ENCODE results near the gene DCUN1D3.
A peak's percentile ranks its signal among the peaks of the same experiment; 100 is the strongest.
"Not testable (repeated sequence)": the region's sequence is repeated elsewhere in the genome, so short reads cannot be mapped to it uniquely, and the experiment has no call there.

Gene DCUN1D3

DNA sequence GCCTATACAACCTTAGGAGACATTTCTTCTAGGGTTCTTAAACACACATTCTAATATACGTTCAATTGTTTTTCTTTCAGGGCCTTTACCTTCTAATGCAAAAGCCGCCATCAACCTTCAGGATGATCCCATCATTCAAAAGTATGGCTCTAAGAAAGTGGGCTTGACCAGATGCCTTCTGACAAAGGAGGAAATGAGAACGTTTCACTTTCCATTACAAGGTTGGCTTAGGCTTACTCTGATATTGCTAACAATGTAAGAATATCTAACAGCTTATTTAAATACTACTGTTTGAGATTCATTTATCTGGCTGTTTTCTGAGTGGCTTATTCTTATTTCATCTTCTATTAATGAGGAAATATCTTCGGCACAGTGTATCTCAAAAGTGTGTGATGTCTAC, 78.5 kb downstream of the DCUN1D3 start:
- no peak for DNase-seq

DNA sequence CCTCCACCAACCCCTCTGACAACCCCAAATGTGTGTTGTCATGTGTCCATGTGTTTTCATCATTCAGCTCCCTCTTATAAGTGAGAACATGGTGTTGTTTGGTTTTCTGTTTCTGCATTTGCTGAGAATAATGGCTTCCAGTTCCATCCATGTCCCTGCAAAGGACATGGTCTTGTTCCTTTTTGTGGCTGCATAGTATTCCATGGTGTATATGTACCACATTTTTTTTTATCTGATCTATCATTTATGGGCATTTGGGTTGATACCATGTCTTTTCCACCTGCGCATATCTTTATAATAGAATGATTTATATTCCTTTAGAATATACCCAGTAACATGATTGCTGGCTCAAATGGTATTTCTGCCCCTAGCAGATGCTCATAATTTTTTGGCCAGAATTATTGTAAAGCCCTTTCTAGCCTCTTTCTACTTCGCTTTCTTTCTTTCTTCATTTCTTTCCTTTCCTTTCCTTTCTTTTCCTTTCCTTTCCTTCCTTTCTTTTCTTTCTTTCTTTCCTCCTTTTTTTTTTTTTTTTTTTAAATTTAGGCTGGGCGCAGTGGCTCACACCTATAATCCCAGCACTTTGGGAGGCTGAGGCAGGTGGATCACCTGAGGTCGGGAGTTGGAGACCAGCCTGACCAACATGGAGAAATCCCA, 81.1 kb downstream of the DCUN1D3 start:
- no peak for DNase-seq

DNA sequence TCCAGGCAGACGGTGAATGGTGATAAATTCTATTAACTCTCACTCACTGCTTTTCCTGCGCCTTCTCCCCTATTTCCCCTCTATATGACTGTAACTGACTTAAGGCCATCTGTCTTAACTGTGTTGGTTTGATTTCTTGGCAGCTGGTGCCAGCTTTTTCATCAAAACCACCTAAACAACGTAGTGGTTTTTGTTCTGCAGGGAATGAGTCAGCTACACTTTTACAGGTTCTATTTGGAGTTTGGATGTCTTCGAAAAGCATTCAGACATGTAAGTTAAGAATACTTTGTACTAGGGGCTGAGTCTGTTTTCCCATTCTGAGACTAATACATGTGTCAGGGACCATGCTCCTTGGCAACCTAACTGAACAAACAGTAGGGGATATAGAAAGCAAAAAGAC, 85.4 kb downstream of the DCUN1D3 start:
- DNase-seq: no peak

DNA sequence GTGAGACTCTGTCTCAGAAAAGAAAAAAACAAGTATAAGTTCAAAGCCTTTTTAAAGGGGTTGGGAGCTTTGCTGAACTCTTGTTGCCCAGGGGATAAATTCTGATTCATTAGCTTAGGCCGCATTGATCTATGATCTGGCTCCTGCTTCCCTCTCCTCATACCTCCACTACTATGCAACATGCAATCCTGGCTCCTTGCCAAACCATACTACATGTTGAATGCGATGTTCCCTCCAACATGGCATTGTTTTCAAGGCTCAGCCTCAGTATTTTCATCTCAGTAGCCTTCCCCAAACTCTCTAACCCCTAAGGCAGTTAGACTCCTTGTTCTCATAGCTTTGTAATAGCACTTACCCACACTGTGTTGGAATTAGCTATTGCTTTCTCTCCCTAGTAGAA, 87.6 kb downstream of the DCUN1D3 start:
- DNase-seq: no peak

DNA sequence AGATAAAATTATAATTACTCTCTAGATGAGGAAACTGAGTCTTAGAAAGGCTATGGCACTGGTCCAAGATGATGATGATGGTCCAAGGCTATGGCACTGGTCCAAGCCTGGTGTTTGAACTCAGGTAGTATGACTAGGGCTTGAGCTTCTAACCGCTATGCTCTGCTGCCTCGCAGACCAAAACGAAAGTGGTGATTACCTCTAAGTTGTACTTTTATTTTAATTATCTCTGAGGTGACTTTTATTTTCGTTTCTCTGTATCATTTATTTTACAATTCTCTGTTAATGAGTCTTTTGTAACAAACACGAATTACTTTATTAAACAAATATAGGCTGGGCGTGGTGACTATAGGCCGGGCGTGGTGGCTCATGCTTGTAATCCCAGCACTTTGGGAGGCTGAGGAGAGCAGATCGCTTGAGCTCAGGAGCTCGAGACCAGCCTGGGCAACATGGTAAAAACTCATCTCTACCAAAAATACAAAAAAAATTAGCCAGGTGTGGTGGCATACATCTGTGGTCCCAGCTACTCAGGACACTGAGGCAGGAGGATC, 88.2 kb downstream of the DCUN1D3 start:
- DNase-seq: no peak

DNA sequence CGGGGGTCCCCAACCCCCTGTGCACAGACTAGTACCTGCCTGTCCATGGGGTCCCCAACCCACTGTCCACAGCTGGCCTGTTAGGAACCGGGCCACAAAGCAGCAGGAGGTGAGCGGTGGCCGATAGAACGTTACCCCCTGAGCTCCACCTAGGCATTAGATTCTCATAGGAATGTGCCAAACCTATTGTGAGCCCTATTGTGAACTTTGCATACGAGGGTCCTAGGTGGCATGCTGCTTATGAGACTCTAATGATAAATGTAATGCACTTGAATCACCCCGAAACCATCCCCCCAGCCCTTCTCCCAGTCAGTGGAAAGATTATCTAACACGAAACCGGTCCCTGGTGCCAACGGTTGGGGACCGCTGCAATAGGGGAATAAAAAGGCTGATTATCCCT, 92.3 kb downstream of the DCUN1D3 start:
- DNase-seq: no peak

DNA sequence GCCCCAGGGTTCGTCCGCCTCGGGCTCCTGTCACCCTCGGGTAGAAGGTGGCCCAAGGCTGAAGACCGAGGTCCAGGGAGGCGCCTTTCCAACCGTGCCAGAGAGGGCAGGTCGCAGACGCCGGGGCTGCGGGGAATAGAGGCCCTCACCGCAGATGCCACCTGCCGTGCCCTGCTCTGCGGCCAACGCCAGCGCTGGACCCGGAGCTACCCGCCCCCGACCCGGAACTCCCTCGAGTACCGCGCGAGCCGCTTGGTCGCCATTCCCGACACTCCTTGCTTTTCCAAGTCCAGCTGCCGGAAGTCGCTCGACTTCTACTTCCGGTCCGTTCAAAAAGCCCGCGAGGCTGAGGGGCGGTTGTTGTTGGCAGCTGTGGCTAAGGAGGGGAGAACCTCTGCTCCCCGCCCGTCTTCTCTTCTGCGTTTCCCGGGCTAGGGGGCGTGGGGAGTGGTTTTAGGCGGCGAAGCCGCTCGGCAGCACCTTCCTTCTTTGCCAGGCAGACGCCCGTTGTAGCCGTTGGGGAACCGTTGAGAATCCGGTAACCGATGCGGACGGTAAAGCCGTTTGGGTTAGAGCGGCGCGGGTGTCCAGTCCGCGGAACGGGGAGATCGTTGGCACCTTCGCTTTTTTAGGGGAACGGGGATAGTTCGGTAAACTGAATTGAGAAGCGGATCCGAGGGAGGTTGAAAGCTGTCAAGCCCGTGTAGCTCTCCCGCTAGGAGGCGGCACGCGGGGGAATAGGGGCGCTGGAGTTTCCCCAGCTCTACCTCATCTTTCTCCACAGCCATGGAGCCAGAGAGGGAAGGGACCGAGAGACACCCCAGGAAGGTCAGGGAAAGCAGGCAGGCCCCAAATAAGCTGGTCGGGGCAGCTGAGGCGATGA, 93.7 kb downstream of the DCUN1D3 start, which contains the start of the genes ERI2 and REXO5:
Gene ERI2 (minus strand): TSS at position 305 of the 883 bp plus-strand sequence. CDS start 42 bp downstream, at position 263.
Gene REXO5 (plus strand): TSS at position 360 of the 883 bp plus-strand sequence. CDS start 427 bp downstream, at position 787.
- DNase-seq: peak; percentile 71

DNA sequence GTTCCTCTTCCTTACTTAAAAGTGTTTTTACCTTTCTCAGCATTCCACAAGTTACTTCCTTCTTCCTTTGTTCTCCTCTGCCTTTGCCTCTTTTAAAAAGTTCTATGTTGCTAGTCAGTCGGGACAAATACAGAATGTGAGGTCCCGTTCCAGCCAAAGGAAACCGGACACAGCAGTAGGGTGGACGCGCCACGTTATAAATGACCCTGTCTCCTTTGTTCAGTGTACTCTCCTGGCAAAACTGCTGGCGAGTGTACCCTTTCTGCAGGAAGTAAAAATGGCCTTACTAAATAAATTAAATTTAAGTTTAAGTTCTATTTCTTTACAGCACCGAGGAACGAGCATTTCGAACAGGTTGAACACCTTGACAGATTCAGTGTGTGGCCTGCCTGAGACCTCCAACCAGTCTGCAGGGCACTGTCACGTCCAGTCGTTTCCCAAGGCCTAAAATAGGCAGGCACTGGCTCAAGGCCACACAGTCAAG, 94.4 kb downstream of the DCUN1D3 start:
- not testable (repeated sequence) for DNase-seq
